GM18511 (cell line): ENCODE data around the gene RPL41.

Experiments used
- ATAC-seq: cut with Tn5 transposase; IDR thresholded peaks from one replicate; pipeline ENCODE4 v1.9.1; 2021; ENCODE audit warnings: mild to moderate bottlenecking, moderate library complexity; ENCODE audit not compliant: unreplicated experiment

Gene RPL41

GRCh38 chr12:56127485-56127887 is 11.1 kb downstream of the RPL41 start:
- no peak for ATAC-seq

GRCh38 chr12:56127888-56128669 is 11.6 kb downstream of the RPL41 start, which contains the start of gene ESYT1:
ESYT1 (plus strand) TSS chr12:56128267; CDS start chr12:56128320, 53 bp downstream.
- ATAC-seq = peak; percentile 89

GRCh38 chr12:56128670-56129205 is 12.3 kb downstream of the RPL41 start:
- ATAC-seq = no peak

GRCh38 chr12:56129206-56129941 is 12.9 kb downstream of the RPL41 start:
- ATAC-seq = peak; percentile 43

- no peak for ATAC-seq
These were observed 13.6 kb downstream of the RPL41 start for GRCh38 chr12:56129942-56130495.

GRCh38 chr12:56130876-56131275 is 14.4 kb downstream of the RPL41 start:
- ATAC-seq = no peak

GRCh38 chr12:56134897-56135296 is 18.5 kb downstream of the RPL41 start:
- no peak for ATAC-seq

GRCh38 chr12:56137853-56138571 is 21.6 kb downstream of the RPL41 start:
- ATAC-seq = no peak

GRCh38 chr12:56141946-56142784 is 25.7 kb downstream of the RPL41 start:
- no peak for ATAC-seq

- ATAC-seq = no peak
These were observed 26.8 kb downstream of the RPL41 start for GRCh38 chr12:56143217-56143616.

- no peak for ATAC-seq
These were observed 27.4 kb downstream of the RPL41 start for GRCh38 chr12:56143870-56144269.

- ATAC-seq = no peak
These were observed 28.8 kb downstream of the RPL41 start for GRCh38 chr12:56145217-56145616.

- no peak for ATAC-seq
These were observed 30.3 kb downstream of the RPL41 start for GRCh38 chr12:56146492-56147460.

- ATAC-seq = no peak
These were observed 34.1 kb downstream of the RPL41 start for GRCh38 chr12:56150563-56150962.

- peak; percentile 55 for ATAC-seq
These were observed 35.3 kb downstream of the RPL41 start for GRCh38 chr12:56151672-56152131.

- peak; percentile 89 for ATAC-seq
These were observed 35.8 kb downstream of the RPL41 start, which contains the start of gene MYL6B for GRCh38 chr12:56152132-56152755. MYL6B (plus strand) TSS chr12:56152587; CDS start chr12:56153919, 1,332 bp downstream.

- no peak for ATAC-seq
These were observed 36.6 kb downstream of the RPL41 start for GRCh38 chr12:56152756-56153677.
